Ishikawa (cell line): ENCODE measurements around the gene SLC25A6.

Source experiments
- CEBPB ChIP-seq: IDR thresholded peaks from 2 replicates; pipeline ENCODE4 v1.6.1; 2012
- CREB1 ChIP-seq: IDR thresholded peaks from 2 replicates; pipeline ENCODE4 v1.6.1; 2012; ENCODE audit warnings: low read depth
- EGR1 ChIP-seq: IDR thresholded peaks from 2 replicates; pipeline ENCODE4 v1.6.1; 2012
- EP300 ChIP-seq: IDR thresholded peaks from 2 replicates; pipeline ENCODE4 v1.6.1; 2012; ENCODE audit warnings: borderline replicate concordance
- FOXM1 ChIP-seq: IDR thresholded peaks from 2 replicates; pipeline ENCODE4 v1.6.1; 2012; ENCODE audit warnings: low read depth, borderline replicate concordance
- NFIC ChIP-seq: IDR thresholded peaks from 2 replicates; pipeline ENCODE4 v1.6.1; 2012
- RAD21 ChIP-seq: IDR thresholded peaks from 2 replicates; pipeline ENCODE4 v1.6.1; 2012; ENCODE audit warnings: low read depth
- TAF1 ChIP-seq: IDR thresholded peaks from 2 replicates; pipeline ENCODE4 v1.6.1; 2012; ENCODE audit warnings: low read depth, mild to moderate bottlenecking
- TCF12 ChIP-seq: IDR thresholded peaks from 2 replicates; pipeline ENCODE4 v1.6.1; 2012; ENCODE audit warnings: low read depth
- TEAD4 ChIP-seq: IDR thresholded peaks from 2 replicates; pipeline ENCODE4 v1.6.1; 2012
- YY1 ChIP-seq: IDR thresholded peaks from 2 replicates; pipeline ENCODE4 v1.6.1; 2012; ENCODE audit warnings: low read depth
- ZBTB7A ChIP-seq: IDR thresholded peaks from 2 replicates; pipeline ENCODE4 v1.6.1; 2012; ENCODE audit warnings: low read depth
- TF ChIP-seq, protein P1 (sequence below): IDR thresholded peaks from 2 replicates; pipeline ENCODE4 v1.6.1; 2012; ENCODE audit warnings: low read depth, mild to moderate bottlenecking
- TF ChIP-seq, protein P2 (sequence below): IDR thresholded peaks from 2 replicates; pipeline ENCODE4 v1.6.1; 2012
- TF ChIP-seq, protein P3 (sequence below): IDR thresholded peaks from 2 replicates; pipeline ENCODE4 v1.6.1; 2012

Gene SLC25A6

DNA sequence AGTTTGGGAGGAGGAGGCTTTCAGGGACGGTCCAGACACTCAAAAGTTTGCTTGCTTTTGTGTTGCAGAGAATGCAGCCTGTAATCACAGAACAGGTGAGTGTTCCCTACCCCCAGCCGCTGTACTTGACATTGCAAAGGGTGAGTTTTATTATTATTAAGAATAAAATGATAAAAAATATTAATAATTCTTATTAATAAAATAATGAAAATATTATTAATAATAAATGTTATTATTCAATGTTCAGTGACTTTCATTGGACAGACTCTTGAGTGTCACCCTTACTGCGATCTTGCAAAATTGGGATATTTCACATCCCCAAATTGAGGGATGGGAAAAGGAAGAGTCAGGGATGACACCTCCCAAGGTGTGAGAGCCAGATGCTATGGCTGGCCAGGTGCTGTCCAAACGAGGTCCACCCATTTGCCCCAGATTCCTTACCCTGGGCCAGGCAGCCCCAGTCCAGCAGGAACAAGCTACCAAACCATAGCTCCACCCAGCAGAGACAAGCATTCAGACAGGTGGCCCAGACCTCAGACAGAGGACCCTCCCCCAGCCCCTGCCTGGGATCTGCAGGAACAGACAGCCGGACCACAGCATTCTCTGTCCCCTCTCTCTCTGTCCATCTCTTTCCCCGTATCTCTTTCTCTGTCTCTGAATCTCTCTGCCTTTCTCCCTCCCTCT is 33.0 kb downstream of the SLC25A6 start:
- TF ChIP-seq TCF12: no peak

DNA sequence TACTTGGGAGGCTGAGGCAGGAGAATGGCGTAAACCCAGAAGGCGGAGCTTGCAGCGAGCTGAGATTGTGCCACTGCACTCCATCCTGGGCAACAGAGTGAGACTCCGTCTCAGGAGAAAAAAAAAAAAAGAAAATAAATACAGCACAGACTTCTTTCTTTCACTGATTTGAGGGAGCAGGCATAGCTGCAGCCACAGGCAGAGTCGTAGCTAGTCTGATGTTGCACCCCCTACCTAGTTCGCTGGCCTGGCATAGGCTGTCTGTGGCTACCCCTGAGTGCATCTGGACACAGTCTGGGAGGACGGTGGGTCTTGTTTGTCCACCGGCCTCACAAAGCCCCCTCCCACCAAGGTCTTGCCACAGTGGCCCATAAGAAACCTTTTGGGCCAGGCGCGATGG is 33.9 kb downstream of the SLC25A6 start:
- no peak for TF ChIP-seq FOXM1
- TF ChIP-seq, protein P1, sequence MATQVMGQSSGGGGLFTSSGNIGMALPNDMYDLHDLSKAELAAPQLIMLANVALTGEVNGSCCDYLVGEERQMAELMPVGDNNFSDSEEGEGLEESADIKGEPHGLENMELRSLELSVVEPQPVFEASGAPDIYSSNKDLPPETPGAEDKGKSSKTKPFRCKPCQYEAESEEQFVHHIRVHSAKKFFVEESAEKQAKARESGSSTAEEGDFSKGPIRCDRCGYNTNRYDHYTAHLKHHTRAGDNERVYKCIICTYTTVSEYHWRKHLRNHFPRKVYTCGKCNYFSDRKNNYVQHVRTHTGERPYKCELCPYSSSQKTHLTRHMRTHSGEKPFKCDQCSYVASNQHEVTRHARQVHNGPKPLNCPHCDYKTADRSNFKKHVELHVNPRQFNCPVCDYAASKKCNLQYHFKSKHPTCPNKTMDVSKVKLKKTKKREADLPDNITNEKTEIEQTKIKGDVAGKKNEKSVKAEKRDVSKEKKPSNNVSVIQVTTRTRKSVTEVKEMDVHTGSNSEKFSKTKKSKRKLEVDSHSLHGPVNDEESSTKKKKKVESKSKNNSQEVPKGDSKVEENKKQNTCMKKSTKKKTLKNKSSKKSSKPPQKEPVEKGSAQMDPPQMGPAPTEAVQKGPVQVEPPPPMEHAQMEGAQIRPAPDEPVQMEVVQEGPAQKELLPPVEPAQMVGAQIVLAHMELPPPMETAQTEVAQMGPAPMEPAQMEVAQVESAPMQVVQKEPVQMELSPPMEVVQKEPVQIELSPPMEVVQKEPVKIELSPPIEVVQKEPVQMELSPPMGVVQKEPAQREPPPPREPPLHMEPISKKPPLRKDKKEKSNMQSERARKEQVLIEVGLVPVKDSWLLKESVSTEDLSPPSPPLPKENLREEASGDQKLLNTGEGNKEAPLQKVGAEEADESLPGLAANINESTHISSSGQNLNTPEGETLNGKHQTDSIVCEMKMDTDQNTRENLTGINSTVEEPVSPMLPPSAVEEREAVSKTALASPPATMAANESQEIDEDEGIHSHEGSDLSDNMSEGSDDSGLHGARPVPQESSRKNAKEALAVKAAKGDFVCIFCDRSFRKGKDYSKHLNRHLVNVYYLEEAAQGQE: no peak
- no peak for TF ChIP-seq EGR1
- TF ChIP-seq TAF1: no peak
- TF ChIP-seq, protein P2, sequence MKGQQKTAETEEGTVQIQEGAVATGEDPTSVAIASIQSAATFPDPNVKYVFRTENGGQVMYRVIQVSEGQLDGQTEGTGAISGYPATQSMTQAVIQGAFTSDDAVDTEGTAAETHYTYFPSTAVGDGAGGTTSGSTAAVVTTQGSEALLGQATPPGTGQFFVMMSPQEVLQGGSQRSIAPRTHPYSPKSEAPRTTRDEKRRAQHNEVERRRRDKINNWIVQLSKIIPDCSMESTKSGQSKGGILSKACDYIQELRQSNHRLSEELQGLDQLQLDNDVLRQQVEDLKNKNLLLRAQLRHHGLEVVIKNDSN: no peak
- TF ChIP-seq EP300: no peak
- no peak for TF ChIP-seq CEBPB
- TF ChIP-seq TCF12: no peak
- no peak for TF ChIP-seq CREB1
- TF ChIP-seq NFIC: no peak
- no peak for TF ChIP-seq RAD21
- no peak for TF ChIP-seq YY1
- no peak for TF ChIP-seq ZBTB7A
- TF ChIP-seq TEAD4: no peak
- TF ChIP-seq, protein P3, sequence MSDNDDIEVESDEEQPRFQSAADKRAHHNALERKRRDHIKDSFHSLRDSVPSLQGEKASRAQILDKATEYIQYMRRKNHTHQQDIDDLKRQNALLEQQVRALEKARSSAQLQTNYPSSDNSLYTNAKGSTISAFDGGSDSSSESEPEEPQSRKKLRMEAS: no peak

DNA sequence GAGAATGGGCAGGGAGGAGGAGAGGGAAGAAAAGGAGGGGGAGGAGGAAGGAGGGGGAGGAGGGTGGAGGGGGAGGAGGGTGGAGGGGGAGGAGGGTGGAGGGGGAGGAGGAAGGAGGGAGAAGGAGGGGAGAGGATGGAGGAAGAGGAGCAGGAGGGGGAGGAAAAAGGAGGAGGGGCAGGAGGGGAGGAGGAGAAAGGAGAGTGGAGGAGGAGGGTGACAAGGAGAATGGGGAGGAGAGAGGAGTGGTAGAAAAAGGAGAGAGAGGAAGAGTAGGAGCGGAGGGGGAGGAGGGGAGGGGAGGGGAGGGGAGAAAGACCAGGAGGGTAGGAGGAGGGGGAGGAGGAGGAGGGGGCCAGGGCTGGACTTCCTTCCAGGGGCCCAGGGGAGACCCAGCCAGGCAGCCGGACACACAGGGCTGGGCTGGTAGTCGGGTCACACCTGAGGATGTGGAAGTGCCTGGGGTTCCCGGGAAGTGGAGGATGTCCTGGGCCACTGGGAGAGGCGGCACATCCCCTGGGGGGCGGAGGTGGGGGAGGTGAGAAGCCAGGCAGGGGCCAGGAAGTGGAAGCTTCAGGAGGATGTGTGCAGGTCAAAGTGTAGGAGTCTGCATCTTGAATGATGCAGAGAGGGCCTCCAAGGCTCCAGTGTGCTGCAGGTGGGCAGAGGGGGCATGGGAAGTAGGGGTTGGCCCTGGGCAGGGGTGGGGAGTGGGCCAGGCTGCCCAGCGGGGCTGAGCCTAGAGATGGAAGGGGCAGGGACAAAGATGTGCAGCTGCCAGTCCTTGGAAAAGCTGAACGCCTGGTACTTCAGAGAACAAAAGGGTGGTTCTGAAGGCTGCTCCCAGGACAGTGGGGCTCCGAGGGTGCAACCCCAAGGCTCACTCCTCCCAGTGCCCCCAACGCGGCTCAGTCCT is 36.5 kb downstream of the SLC25A6 start:
- no peak for TF ChIP-seq ZBTB7A
- TF ChIP-seq TEAD4: no peak
- TF ChIP-seq CEBPB: no peak
- no peak for TF ChIP-seq FOXM1
- no peak for TF ChIP-seq EGR1
- TF ChIP-seq, protein P3: no peak
- TF ChIP-seq RAD21: no peak

DNA sequence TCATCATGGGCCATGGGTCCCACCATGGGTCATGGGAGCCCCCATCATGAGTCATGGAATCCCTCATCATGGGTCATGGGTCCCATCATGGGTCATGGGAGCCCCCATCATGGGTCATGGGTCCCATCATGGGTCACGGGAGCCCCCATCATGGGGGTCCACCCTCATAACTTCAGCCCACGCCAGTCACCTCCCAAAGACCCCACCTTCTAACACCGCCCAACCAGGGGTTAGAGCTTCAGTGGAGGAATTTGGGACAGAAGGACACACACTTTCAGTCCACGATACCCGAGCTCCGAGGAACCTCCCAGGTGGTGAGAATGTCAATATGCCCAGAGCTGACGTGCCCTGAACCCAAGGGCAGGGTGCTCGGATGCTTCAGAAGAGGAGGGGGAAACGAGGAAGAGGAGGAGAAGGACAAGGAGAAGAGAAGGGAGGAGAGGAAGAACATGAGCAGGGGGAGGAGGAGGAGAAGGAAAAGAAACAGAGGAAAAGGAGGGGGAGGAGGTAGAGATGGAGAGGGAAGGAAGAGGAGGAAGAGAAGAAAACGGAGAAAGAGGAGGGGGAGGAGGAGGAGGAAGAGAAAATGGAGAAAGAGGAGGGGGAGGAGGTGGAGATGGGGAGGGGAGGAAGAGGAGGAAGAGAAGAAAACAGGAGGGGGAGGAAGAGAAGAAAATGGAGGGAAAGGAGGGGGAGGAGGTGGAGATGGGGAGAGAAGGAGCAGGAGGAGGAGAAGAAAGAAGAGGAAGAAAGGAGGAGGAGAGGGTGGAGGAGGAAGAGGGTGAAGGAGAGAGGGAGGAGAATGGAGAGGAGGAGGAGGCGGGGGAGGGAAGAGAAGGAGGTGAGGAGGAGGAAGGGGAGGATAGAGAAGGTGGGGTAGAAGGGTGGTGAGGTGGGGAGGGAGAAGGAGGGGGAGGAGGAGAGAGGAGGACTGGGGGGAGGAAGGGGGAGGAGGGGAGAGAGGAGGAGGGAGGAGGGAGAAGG is 37.6 kb downstream of the SLC25A6 start:
- no peak for TF ChIP-seq CREB1
- TF ChIP-seq NFIC: no peak
- TF ChIP-seq, protein P1: no peak
- no peak for TF ChIP-seq TAF1
- no peak for TF ChIP-seq ZBTB7A
- TF ChIP-seq, protein P3: no peak
- no peak for TF ChIP-seq EP300
- no peak for TF ChIP-seq EGR1
- no peak for TF ChIP-seq CEBPB
- no peak for TF ChIP-seq FOXM1
- TF ChIP-seq, protein P2: no peak
- TF ChIP-seq YY1: no peak
- no peak for TF ChIP-seq RAD21
- no peak for TF ChIP-seq TCF12
- TF ChIP-seq TEAD4: no peak
